HG02588 (cell line): ENCODE results near the gene LAIR2.

ENCODE experiments used
- ATAC-seq: cut with Tn5 transposase; IDR thresholded peaks from one replicate; pipeline ENCODE4 v1.9.1; 2021; ENCODE audit warnings: mild to moderate bottlenecking, moderate library complexity; ENCODE audit not compliant: unreplicated experiment

Gene LAIR2

DNA sequence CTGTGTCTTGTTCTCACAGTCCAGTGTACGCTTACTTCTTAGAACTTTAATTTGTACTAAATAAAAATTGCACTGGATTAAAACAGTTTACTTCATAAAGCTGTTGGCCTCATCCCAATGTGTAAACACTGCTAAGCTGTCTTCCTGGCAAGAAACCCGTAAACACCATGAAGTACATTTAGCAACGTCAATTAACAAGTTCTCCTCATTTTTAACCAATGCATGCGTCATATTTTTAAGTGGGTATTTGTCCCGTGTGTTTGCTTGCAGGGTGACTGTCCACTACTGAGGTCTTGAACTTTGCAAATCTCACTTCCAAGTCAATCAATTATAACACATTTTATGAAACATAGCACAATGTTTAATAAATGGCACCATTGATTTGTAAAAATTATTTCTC is 28.2 kb downstream of the LAIR2 start:
- no peak for ATAC-seq

GRCh38 chr19:54532528-54532927 is 29.9 kb downstream of the LAIR2 start:
- no peak for ATAC-seq

DNA sequence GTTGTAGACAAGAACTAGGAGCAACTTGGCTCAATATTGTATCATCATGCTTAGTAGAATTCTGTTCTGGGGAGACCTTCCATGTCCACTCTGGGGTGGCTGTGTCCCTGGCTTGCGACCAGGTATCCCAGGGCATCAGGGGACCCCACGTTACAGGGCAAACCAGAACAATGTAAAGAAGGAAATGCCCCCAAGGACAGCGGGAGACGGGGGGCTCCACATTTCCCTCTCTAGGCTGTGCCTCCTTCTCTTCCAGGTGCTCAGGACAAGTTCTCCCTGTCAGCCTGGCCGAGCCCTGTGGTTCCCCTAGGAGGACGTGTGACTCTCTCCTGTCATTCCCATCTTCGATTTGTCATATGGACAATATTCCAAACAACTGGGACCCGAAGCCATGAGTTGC is 30.8 kb downstream of the LAIR2 start:
- no peak for ATAC-seq

GRCh38 chr19:54534156-54534555 is 31.5 kb downstream of the LAIR2 start:
- ATAC-seq, result no peak

DNA sequence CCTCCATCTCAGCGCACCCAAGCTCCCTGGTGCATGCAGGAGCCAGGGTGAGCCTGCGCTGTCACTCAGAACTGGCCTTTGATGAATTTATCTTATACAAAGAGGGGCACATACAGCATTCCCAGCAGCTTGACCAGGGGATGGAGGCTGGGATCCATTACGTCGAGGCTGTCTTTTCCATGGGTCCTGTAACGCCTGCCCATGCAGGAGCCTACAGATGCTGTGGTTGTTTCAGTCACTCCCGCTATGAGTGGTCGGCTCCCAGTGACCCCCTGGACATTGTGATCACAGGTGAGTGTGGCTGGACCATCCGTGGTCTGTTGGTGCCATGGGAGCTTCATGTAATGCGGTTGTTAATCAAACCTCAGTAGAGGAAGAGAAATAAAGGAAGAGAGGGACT is 33.0 kb downstream of the LAIR2 start:
- no peak for ATAC-seq

DNA sequence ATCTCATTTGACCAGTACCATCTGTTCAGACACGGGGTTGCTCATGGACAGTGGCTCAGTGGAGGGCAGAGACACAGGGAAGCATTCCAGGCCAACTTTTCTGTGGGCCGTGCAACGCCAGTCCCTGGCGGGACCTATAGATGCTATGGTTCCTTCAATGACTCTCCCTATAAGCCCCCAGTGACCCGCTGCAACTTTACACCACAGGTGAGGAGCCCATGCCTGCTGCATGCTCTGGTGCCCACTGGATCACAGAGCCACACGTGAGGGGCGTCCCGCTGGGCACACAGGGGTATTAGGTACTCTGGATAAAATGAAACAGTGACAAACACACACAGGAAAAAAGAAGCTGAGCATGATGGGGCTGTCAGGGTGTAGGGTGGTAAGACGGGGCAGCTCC is 34.3 kb downstream of the LAIR2 start:
- no peak for ATAC-seq

DNA sequence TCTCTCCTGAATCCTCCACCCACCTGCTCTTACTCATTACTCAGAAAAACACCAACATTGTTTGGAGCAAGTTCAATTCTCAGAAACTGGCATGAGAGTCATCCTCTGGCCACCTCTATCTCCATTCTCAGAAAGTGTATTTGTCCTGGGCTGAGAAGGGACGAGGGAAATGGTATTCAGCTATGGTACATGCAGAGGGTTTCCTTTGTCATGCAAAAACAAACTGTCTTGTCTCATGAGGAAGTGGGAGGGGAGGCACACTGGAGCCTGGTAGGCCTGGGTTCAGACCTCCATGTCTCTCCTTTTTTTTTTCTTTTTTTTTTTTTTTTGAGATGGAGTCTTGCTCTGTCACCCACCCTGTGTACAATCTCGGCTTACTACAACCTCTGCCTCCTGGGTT is 39.1 kb downstream of the LAIR2 start:
- ATAC-seq, result no peak

- no peak for ATAC-seq
Observed at GRCh38 chr19:54548806-54549205, 46.2 kb downstream of the LAIR2 start.

DNA sequence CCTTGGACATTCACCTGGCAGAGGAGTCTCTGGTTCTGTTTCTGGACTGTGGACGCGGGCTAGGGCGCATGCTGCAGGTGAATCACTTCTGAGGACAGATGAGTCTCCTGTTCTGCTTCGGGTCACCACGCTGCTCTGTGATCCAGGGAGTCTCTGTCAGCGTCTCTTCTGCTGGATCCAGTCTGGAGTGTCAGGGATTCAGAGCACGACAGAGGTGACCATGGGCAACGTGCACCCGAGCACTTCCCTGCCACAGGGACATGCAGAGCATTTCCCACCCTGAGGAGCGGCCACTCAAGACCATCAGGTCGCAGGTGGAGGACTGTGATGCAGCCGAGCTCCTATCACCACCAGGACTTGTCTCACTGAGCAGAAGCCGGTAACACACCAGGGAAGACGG is 46.6 kb downstream of the LAIR2 start:
- no peak for ATAC-seq

GRCh38 chr19:54551293-54551692 is 48.7 kb downstream of the LAIR2 start:
- ATAC-seq, result no peak

GRCh38 chr19:54551950-54552912 is 49.6 kb downstream of the LAIR2 start:
- no peak for ATAC-seq

- no peak for ATAC-seq
Observed at GRCh38 chr19:54552913-54553310, 50.3 kb downstream of the LAIR2 start.

GRCh38 chr19:54554006-54554405 is 51.4 kb downstream of the LAIR2 start:
- no peak for ATAC-seq

DNA sequence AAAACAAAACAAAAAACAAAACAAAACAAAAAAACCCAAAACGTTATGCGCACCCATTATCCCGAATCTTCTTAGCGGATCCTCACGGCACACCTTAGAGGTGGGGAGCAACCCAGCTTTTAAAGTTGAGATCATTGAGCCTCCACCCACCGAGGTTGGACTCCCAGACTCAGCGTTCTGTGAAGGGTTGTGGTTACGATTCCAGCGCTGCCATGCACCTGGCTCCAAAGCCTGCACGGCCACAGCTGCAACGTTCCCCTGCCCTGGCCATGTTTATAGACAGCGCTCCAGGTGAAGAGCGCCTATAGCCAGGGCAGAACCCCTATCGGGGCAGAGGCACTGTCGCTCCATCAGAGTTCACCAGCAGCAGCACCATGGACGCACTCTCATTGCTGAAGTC is 52.3 kb downstream of the LAIR2 start:
- no peak for ATAC-seq

- ATAC-seq, result no peak
Observed at GRCh38 chr19:54556194-54556593, 53.6 kb downstream of the LAIR2 start.

GRCh38 chr19:54558339-54558738 is 55.7 kb downstream of the LAIR2 start:
- ATAC-seq, result no peak
